Measurements from ENCODE around the gene ABCC1. TPM values are rescaled to one million over a fixed set of nuclear protein-coding genes. Genes with fewer than 3 reads are reported as not detected.
"Not testable (repeated sequence)": the region's sequence is repeated elsewhere in the genome, so short reads cannot be mapped to it uniquely, and the experiment has no call there.

The ABCC1 gene
- polyA plus RNA-seq, 1 donor from 2014 or later: 3.0 TPM

DNA sequence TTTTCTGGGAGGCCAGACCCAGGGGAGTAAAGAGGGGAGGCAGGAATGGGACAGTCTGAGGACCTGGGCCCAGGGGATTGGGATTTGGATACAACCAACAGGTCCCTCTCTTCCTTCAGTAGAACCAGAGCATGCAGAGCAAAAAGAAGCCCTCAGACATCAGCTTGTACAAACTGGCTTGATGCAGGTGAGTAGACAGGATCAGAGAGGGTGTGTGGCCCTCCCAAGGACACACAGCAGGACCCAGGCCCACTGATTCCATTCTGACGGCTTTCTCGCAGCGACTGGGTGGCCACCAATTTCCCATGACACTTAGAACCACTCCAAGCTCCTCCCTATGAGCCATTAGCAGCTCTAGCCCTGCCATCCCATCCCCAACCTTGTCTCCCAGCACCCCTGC, 210.2 kb downstream of the ABCC1 start:
- no peak overlapping the region for H2AFZ ChIP-seq (ENCODE audit: low read depth, low read length)
- no peaks in the 10 kb centered on the region for H3K9me2 ChIP-seq (ENCODE audit: insufficient read depth, low read length)
- no peaks in the 10 kb centered on the region for H3K27me3 ChIP-seq (ENCODE audit: insufficient read depth, low read depth, low read length)
- TF ChIP-seq MXI1 (conservative IDR thresholded peaks at IDR 0.05; ENCODE audit: poor library complexity, severe bottlenecking) (no peak), EP300 (conservative IDR thresholded peaks at IDR 0.05; ENCODE audit: poor library complexity, severe bottlenecking) (no peak), TAF1 (IDR thresholded peaks at IDR 0.05; ENCODE audit: low read depth) (no peak), SMC3 (conservative IDR thresholded peaks at IDR 0.05; ENCODE audit: poor library complexity) (no peak), RAD21 (conservative IDR thresholded peaks at IDR 0.05) (no peak), POLR2AphosphoS5 (IDR thresholded peaks at IDR 0.05) (no peak), EZH2 (IDR thresholded peaks at IDR 0.05; ENCODE audit: borderline replicate concordance, insufficient read depth, low read length, poor library complexity, severe bottlenecking) (no peak)
- TF ChIP-seq, protein P1, sequence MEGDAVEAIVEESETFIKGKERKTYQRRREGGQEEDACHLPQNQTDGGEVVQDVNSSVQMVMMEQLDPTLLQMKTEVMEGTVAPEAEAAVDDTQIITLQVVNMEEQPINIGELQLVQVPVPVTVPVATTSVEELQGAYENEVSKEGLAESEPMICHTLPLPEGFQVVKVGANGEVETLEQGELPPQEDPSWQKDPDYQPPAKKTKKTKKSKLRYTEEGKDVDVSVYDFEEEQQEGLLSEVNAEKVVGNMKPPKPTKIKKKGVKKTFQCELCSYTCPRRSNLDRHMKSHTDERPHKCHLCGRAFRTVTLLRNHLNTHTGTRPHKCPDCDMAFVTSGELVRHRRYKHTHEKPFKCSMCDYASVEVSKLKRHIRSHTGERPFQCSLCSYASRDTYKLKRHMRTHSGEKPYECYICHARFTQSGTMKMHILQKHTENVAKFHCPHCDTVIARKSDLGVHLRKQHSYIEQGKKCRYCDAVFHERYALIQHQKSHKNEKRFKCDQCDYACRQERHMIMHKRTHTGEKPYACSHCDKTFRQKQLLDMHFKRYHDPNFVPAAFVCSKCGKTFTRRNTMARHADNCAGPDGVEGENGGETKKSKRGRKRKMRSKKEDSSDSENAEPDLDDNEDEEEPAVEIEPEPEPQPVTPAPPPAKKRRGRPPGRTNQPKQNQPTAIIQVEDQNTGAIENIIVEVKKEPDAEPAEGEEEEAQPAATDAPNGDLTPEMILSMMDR (IDR thresholded peaks at IDR 0.05; ENCODE audit: poor library complexity, severe bottlenecking): no peak
- TF ChIP-seq, protein P2, sequence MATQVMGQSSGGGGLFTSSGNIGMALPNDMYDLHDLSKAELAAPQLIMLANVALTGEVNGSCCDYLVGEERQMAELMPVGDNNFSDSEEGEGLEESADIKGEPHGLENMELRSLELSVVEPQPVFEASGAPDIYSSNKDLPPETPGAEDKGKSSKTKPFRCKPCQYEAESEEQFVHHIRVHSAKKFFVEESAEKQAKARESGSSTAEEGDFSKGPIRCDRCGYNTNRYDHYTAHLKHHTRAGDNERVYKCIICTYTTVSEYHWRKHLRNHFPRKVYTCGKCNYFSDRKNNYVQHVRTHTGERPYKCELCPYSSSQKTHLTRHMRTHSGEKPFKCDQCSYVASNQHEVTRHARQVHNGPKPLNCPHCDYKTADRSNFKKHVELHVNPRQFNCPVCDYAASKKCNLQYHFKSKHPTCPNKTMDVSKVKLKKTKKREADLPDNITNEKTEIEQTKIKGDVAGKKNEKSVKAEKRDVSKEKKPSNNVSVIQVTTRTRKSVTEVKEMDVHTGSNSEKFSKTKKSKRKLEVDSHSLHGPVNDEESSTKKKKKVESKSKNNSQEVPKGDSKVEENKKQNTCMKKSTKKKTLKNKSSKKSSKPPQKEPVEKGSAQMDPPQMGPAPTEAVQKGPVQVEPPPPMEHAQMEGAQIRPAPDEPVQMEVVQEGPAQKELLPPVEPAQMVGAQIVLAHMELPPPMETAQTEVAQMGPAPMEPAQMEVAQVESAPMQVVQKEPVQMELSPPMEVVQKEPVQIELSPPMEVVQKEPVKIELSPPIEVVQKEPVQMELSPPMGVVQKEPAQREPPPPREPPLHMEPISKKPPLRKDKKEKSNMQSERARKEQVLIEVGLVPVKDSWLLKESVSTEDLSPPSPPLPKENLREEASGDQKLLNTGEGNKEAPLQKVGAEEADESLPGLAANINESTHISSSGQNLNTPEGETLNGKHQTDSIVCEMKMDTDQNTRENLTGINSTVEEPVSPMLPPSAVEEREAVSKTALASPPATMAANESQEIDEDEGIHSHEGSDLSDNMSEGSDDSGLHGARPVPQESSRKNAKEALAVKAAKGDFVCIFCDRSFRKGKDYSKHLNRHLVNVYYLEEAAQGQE (IDR thresholded peaks at IDR 0.05; ENCODE audit: borderline replicate concordance): no peak
- H3K9ac ChIP-seq (ENCODE audit: low read length): no peak overlapping the region
- no peak overlapping the region for H3K4me2 ChIP-seq (ENCODE audit: low read length)
- peaks cover 9% of the 10 kb centered on the region for H3K9me3 ChIP-seq (ENCODE audit: low read length)
- no peaks in the 10 kb centered on the region for H3K36me3 ChIP-seq (ENCODE audit: insufficient read depth, low read length)
- no peak overlapping the region for H3K27ac ChIP-seq (ENCODE audit: low read length)
- H3K79me2 ChIP-seq (replicated peaks; ENCODE audit: insufficient read depth, low read length): no peaks in the 10 kb centered on the region
- H4K20me1 ChIP-seq (ENCODE audit: insufficient read depth): no peaks in the 10 kb centered on the region
- no peaks in the 10 kb centered on the region for H3F3A ChIP-seq (ENCODE audit: insufficient read depth, low read length, poor library complexity, severe bottlenecking)
- no peak overlapping the region for H3K4me3 ChIP-seq (ENCODE audit: low read length)

GRCh38 chr16:16161319-16161718, 211.9 kb downstream of the ABCC1 start:
- Histone ChIP-seq H2AFZ (ENCODE audit: low read depth, low read length) (no peak overlapping the region), H3K36me3 (ENCODE audit: insufficient read depth, low read length) (no peaks in the 10 kb centered on the region), H3K4me2 (ENCODE audit: low read length) (no peak overlapping the region), H4K20me1 (ENCODE audit: insufficient read depth) (no peaks in the 10 kb centered on the region), H3K4me3 (ENCODE audit: low read length) (no peak overlapping the region), H3F3A (ENCODE audit: insufficient read depth, low read length, poor library complexity, severe bottlenecking) (no peaks in the 10 kb centered on the region), H3K27ac (ENCODE audit: low read length) (no peak overlapping the region), H3K9ac (ENCODE audit: low read length) (no peak overlapping the region), H3K9me2 (ENCODE audit: insufficient read depth, low read length) (no peaks in the 10 kb centered on the region), H3K9me3 (ENCODE audit: low read length) (peaks cover 9% of the 10 kb centered on the region), H3K79me2 (replicated peaks; ENCODE audit: insufficient read depth, low read length) (no peaks in the 10 kb centered on the region), H3K27me3 (ENCODE audit: insufficient read depth, low read depth, low read length) (no peaks in the 10 kb centered on the region)
- TF ChIP-seq, protein P1 (IDR thresholded peaks at IDR 0.05; ENCODE audit: poor library complexity, severe bottlenecking): no peak
- TF ChIP-seq MXI1 (conservative IDR thresholded peaks at IDR 0.05; ENCODE audit: poor library complexity, severe bottlenecking): no peak
- no peak for TF ChIP-seq EZH2 (IDR thresholded peaks at IDR 0.05; ENCODE audit: borderline replicate concordance, insufficient read depth, low read length, poor library complexity, severe bottlenecking)
- TF ChIP-seq SMC3 (conservative IDR thresholded peaks at IDR 0.05; ENCODE audit: poor library complexity): no peak
- TF ChIP-seq POLR2AphosphoS5 (IDR thresholded peaks at IDR 0.05): no peak
- TF ChIP-seq EP300 (conservative IDR thresholded peaks at IDR 0.05; ENCODE audit: poor library complexity, severe bottlenecking): no peak
- TF ChIP-seq TAF1 (IDR thresholded peaks at IDR 0.05; ENCODE audit: low read depth): no peak
- TF ChIP-seq RAD21 (conservative IDR thresholded peaks at IDR 0.05): no peak
- TF ChIP-seq, protein P2 (IDR thresholded peaks at IDR 0.05; ENCODE audit: borderline replicate concordance): no peak

DNA sequence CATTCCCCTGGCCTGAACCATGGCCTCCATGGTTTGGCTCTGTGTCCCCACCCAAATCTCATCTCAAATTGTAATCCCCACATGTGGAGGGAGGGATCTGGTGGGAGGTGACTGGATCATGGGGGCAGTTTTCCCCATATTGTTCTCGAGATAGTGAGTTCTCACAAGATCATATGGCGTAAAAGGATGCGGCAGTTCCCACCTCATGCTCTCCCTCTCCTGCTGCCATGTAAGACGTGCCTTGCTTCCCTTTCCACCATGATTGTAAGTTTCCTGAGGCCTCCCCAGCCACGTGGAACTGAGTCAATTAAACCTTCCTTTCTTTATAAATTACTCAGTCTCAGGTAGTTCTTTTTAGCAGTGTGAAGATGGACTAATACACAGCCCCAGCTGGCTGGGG, 212.4 kb downstream of the ABCC1 start:
- H3K27me3 ChIP-seq (ENCODE audit: insufficient read depth, low read depth, low read length); H3K9me2 ChIP-seq (ENCODE audit: insufficient read depth, low read length); H3F3A ChIP-seq (ENCODE audit: insufficient read depth, low read length, poor library complexity, severe bottlenecking); H3K27ac ChIP-seq (ENCODE audit: low read length); H3K9ac ChIP-seq (ENCODE audit: low read length); H4K20me1 ChIP-seq (ENCODE audit: insufficient read depth); H2AFZ ChIP-seq (ENCODE audit: low read depth, low read length); H3K4me3 ChIP-seq (ENCODE audit: low read length); H3K36me3 ChIP-seq (ENCODE audit: insufficient read depth, low read length); H3K9me3 ChIP-seq (ENCODE audit: low read length); H3K4me2 ChIP-seq (ENCODE audit: low read length); H3K79me2 ChIP-seq (replicated peaks; ENCODE audit: insufficient read depth, low read length): not testable (repeated sequence)
